Measurements from ENCODE around the gene SLC35F4.

GRCh38 chr14:57785058-57785457 is 80.8 kb downstream of the SLC35F4 start:
- TF ChIP-seq ZNF274 (IDR thresholded peaks at IDR 0.05; ENCODE audit: low read depth, low read length): no peak
- no peak for TF ChIP-seq YY1 (IDR thresholded peaks at IDR 0.05; ENCODE audit: insufficient read depth, insufficient read length)
